Pancreas (tissue), 10 donors: ENCODE measurements around the gene COA7. TPM values are rescaled to one million over a fixed set of nuclear protein-coding genes. Genes with fewer than 3 reads are reported as not detected.

Source experiments
- ATAC-seq, 4 donors: fragments of 200-7000 bp; cut with Tn5 transposase; one replicate each; pipeline versions ENCODE4 v1.8.0 to v1.9.1; 2020; ENCODE audit warnings: mild to moderate bottlenecking in 4 of 4, moderate library complexity in 4 of 4
- DNase-seq, 6 donors: peaks; one replicate each; pipeline ENCODE4 v3.0.0-alpha.2; 2020
- FAIRE-seq: peaks from 2 replicates; lab custom pipeline; 2012; peaks lifted over from hg19 to GRCh38; lab: Jason Lieb, UNC
- H3K27ac ChIP-seq, 4 donors: fragments of 200-600 bp; sonication (generic); 1 replicate in 3 of 4; 2 replicates in 1 of 4; pipeline versions ENCODE4 v1.5.0 to v1.8.0; 2020
- H3K27me3 ChIP-seq, 4 donors: fragments of 200-600 bp; one replicate each; pipeline ENCODE4 v1.8.0; 2021
- H3K36me3 ChIP-seq, 3 donors: fragments of 200-600 bp; sonication (generic) in 1 of 3; one replicate each; pipeline versions ENCODE4 v1.5.0 to v1.8.0; 2020 to 2021
- H3K4me1 ChIP-seq, 3 donors: fragments of 200-600 bp; one replicate each; pipeline ENCODE4 v1.8.0; 2021
- H3K4me3 ChIP-seq, 4 donors: fragments of 200-600 bp; sonication (generic) in 2 of 4; one replicate each; pipeline versions ENCODE4 v1.5.0 to v1.8.0; 2020 to 2021
- H3K9me3 ChIP-seq, 4 donors: fragments of 200-600 bp; one replicate each; pipeline ENCODE4 v1.8.0; 2021
- CTCF ChIP-seq, 4 donors: fragments of 200-600 bp; sonication (generic) in 3 of 4; IDR thresholded peaks; one replicate each; pipeline versions ENCODE4 v1.5.0 to v1.8.0; 2021; ENCODE audit warnings: antibody characterized with exemption in 4 of 4
- WGBS, 2 donors: extraction: QIAGEN DNeasy Blood & Tissue Kit; methylation state at CpG; one replicate each; pipeline ENCODE4 v1.1.7; 2013; 5-methylcytosine and 5-hydroxymethylcytosine counted together
- intact Hi-C, 3 donors: fragments of 100-400 bp; cut with DNase I; formaldehyde crosslinking; loops; one replicate each; pipeline versions ENCODE4 v1.11.1 to v1.14.2; 2022
- polyA plus RNA-seq, 2 donors: library from polyadenylated mRNA; stranded (reverse); fragments of 200-250 nt; gene quantifications; one replicate each; pipeline ENCODE4 v1.2.3, GENCODE V29; 2013
- total RNA-seq, 6 donors: library from RNA; stranded (reverse); fragmentation: NEBNext Ultra II Directional in 4 of 6; extraction: Animal tissue kit (Norgen Biotek cat#: 25700) in 4 of 6; gene quantifications; one replicate each; pipeline versions ENCODE4 v1.2.1 to v1.2.4, GENCODE V29; 2021 to 2023
- donor health status: healthy with polysubstance abuse.
- donor health status: DM: no; HTN: no; CAD: no; lungs with moderate emphysema.
- donor health status: DM: no; HTN: no; CAD: no.
- donor health status: control.
- donor health status: control.
- donor health status: Bipolar disorder and iron deficiency.
- donor health status: DM: yes; HTN: yes; CAD: no.
- donor health status: DM: no; HTN: no; CAD: no.
- donor health status: DM: no; HTN: no; CAD: no.
- donor health status: DM: yes; HTN: yes; CAD: no.

COA7 gene
- total and polyA plus RNA-seq, 8 donors: 2.1 to 18.6 (median 7.8) TPM

GRCh38 chr1:52645261-52645660 is 52.9 kb downstream of the COA7 start:
- 63 to 65% methylated on average over 6 of the region's 6 CpGs for WGBS, 2 donors
- intact Hi-C loops: no loop called here
- Histone ChIP-seq H3K4me3 (no peak overlapping the region), H3K36me3 (no peaks in the 10 kb centered on the region), H3K4me1 (no peaks in the 10 kb centered on the region), H3K27ac (no peak overlapping the region), H3K27me3 (no peaks in the 10 kb centered on the region), H3K9me3 (no peaks in the 10 kb centered on the region)
- no peak for DNase-seq
- no peak for TF ChIP-seq CTCF (IDR thresholded peaks at IDR 0.05)
- FAIRE-seq: no peak
- no peak for ATAC-seq

GRCh38 chr1:52641307-52641706 is 56.8 kb downstream of the COA7 start:
- DNase-seq (no peak), ATAC-seq (no peak), FAIRE-seq (no peak)
- Histone ChIP-seq H3K4me1 (no peaks in the 10 kb centered on the region), H3K27ac (no peak overlapping the region), H3K27me3 (no peaks in the 10 kb centered on the region), H3K36me3 (no peaks in the 10 kb centered on the region), H3K4me3 (no peak overlapping the region), H3K9me3 (no peaks in the 10 kb centered on the region)
- WGBS, 2 donors: 78 to 84% methylated on average over 4 of the region's 4 CpGs
- no peak for TF ChIP-seq CTCF (IDR thresholded peaks at IDR 0.05)
- intact Hi-C loops: no loop called here

GRCh38 chr1:52640697-52641096 is 57.5 kb downstream of the COA7 start:
- Histone ChIP-seq H3K4me3 (no peak overlapping the region), H3K9me3 (no peaks in the 10 kb centered on the region), H3K36me3 (no peaks in the 10 kb centered on the region), H3K27ac (no peak overlapping the region), H3K27me3 (no peaks in the 10 kb centered on the region), H3K4me1 (no peaks in the 10 kb centered on the region)
- no peak for TF ChIP-seq CTCF (IDR thresholded peaks at IDR 0.05)
- ATAC-seq (no peak), FAIRE-seq (no peak), DNase-seq (no peak)
- intact Hi-C loops: no loop called here
- 88 to 94% methylated on average over 6 of the region's 6 CpGs for WGBS, 2 donors

GRCh38 chr1:52637946-52638345 is 60.2 kb downstream of the COA7 start:
- no peak for TF ChIP-seq CTCF (IDR thresholded peaks at IDR 0.05)
- Histone ChIP-seq H3K36me3 (no peaks in the 10 kb centered on the region), H3K27me3 (peaks cover 0 to 1% (median 0%) of the 10 kb centered on the region in 4 donors), H3K27ac (no peak overlapping the region), H3K4me3 (no peak overlapping the region), H3K9me3 (no peaks in the 10 kb centered on the region), H3K4me1 (peaks cover 0 to 4% (median 0%) of the 10 kb centered on the region in 3 donors)
- DNase-seq: no peak
- no peak for ATAC-seq
- intact Hi-C loops: no loop called here
- FAIRE-seq: no peak
- 76 to 77% methylated on average over 4 of the region's 4 CpGs for WGBS, 2 donors

DNA sequence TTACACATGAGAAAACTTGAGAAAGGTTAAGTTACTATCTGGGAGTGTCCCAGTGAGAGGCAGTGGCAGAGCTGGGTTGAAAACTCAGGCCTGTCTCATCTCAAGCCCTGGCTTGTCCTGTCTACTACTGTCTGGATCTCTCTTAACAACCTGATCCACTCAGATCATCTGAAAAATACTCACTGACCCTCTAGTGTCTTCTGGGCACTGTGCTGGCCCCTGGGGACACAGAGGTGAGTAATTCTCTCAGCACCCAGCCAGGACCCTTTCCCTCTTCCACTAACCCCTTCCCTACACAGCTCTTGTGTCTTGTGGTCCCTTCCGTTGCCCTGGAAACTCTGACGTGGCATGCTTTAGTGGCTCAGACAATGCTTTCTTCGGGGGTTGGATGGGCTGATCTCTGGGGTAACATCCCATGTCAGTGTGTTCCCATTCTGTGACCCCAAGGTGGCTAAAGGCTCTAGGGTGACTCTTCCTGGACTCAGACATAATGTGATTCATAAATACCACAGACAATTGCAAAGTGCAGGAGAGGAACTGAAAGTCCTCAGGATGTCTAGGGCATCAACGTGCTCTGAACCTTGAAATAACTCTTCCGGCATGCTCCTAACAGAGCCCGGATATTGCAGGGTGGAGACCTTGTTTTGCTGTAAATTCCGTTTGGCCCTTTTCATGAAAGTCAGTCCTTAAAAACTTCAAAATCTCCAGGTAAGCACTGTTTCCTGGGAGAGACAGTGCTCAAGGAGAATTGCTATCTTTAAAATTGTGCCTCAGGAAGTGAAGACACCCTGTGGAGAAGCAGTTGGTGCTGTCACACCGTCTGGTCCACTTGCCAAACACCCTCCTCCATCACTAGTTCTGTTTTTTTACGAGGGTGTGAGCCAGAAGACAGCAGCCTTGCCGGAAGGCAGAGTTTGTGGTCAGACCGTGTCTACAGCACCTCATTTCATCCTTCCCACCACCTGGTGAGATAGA is 61.1 kb downstream of the COA7 start:
- ATAC-seq (peak in 2 of 4 donors; percentile 35 to 45), DNase-seq (no peak), FAIRE-seq (no peak)
- WGBS, 2 donors: 68 to 75% methylated on average over 11 of the region's 11 CpGs
- Histone ChIP-seq H3K4me3 (no peak overlapping the region), H3K4me1 (peaks cover 0 to 4% (median 0%) of the 10 kb centered on the region in 3 donors), H3K9me3 (no peaks in the 10 kb centered on the region), H3K36me3 (no peaks in the 10 kb centered on the region), H3K27ac (peak overlapping the region in 1 of 4 donors; percentile 41), H3K27me3 (peaks cover 0 to 5% (median 0%) of the 10 kb centered on the region in 4 donors)
- intact Hi-C loops: no loop called here
- TF ChIP-seq CTCF (IDR thresholded peaks at IDR 0.05): no peak
